Liver (tissue), 3 donors: Measurements from ENCODE around the gene FBP1.
"Not testable (repeated sequence)": the region's sequence is repeated elsewhere in the genome, so short reads cannot be mapped to it uniquely, and the experiment has no call there.

Experiments
- EGR1 ChIP-seq, 2 donors: IDR thresholded peaks; 2 replicates each; pipeline ENCODE4 v1.6.1; 2016 to 2018; ENCODE audit warnings: antibody characterized with exemption in 2 of 2, low read depth in 2 of 2
- RXRA ChIP-seq, 2 donors: IDR thresholded peaks; 2 replicates each; pipeline ENCODE4 v1.6.1; 2017 to 2018; ENCODE audit warnings: antibody characterized with exemption in 2 of 2, mild to moderate bottlenecking in 1 of 2
- TAF1 ChIP-seq: conservative IDR thresholded peaks from 2 replicates; pipeline ENCODE4 v1.6.1; 2016; ENCODE audit warnings: antibody characterized with exemption, mild to moderate bottlenecking
- YY1 ChIP-seq: IDR thresholded peaks from 2 replicates; pipeline ENCODE4 v1.6.1; 2016; ENCODE audit warnings: antibody characterized with exemption, mild to moderate bottlenecking
- TF ChIP-seq, protein P1 (sequence below): fragments of 150-350 bp; IDR thresholded peaks from 2 replicates; pipeline ENCODE4 v1.5.1; 2017; ENCODE audit warnings: improper control_type of control experiment, low read depth, low read length; ENCODE audit not compliant: missing input control
- TF ChIP-seq, protein P2 (sequence below): IDR thresholded peaks from 2 replicates; pipeline ENCODE4 v1.6.1; 2016; ENCODE audit warnings: antibody characterized with exemption, mild to moderate bottlenecking
- donor health status: healthy.
- donor health status: healthy.

DNA sequence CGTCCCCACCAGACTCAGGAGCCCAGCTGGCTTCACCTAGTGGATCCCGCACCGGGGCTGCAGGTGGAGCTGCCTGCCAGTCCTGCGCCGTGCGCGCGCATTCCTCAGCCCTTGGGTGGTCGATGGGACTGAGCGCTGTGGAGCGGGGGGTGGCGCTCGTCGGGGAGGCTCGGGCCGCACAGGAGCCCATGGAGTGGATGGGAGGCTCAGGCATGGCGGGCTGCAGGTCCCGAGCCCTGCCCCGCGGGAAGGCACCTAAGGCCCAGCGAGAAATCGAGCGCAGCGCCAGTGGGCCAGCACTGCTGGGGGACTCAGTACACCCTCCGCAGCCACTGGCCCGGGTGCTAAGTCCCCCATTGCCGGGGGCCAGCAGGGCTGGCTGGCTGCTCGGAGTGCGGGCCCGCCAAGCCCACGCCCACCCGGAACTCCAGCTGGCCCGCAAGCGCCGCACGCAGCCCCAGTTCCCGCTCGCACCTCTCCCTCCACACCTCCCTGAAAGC lies 48.2 kb downstream of the FBP1 start:
- TF ChIP-seq, protein P1, sequence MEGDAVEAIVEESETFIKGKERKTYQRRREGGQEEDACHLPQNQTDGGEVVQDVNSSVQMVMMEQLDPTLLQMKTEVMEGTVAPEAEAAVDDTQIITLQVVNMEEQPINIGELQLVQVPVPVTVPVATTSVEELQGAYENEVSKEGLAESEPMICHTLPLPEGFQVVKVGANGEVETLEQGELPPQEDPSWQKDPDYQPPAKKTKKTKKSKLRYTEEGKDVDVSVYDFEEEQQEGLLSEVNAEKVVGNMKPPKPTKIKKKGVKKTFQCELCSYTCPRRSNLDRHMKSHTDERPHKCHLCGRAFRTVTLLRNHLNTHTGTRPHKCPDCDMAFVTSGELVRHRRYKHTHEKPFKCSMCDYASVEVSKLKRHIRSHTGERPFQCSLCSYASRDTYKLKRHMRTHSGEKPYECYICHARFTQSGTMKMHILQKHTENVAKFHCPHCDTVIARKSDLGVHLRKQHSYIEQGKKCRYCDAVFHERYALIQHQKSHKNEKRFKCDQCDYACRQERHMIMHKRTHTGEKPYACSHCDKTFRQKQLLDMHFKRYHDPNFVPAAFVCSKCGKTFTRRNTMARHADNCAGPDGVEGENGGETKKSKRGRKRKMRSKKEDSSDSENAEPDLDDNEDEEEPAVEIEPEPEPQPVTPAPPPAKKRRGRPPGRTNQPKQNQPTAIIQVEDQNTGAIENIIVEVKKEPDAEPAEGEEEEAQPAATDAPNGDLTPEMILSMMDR, result not testable (repeated sequence)
- TF ChIP-seq, protein P2, sequence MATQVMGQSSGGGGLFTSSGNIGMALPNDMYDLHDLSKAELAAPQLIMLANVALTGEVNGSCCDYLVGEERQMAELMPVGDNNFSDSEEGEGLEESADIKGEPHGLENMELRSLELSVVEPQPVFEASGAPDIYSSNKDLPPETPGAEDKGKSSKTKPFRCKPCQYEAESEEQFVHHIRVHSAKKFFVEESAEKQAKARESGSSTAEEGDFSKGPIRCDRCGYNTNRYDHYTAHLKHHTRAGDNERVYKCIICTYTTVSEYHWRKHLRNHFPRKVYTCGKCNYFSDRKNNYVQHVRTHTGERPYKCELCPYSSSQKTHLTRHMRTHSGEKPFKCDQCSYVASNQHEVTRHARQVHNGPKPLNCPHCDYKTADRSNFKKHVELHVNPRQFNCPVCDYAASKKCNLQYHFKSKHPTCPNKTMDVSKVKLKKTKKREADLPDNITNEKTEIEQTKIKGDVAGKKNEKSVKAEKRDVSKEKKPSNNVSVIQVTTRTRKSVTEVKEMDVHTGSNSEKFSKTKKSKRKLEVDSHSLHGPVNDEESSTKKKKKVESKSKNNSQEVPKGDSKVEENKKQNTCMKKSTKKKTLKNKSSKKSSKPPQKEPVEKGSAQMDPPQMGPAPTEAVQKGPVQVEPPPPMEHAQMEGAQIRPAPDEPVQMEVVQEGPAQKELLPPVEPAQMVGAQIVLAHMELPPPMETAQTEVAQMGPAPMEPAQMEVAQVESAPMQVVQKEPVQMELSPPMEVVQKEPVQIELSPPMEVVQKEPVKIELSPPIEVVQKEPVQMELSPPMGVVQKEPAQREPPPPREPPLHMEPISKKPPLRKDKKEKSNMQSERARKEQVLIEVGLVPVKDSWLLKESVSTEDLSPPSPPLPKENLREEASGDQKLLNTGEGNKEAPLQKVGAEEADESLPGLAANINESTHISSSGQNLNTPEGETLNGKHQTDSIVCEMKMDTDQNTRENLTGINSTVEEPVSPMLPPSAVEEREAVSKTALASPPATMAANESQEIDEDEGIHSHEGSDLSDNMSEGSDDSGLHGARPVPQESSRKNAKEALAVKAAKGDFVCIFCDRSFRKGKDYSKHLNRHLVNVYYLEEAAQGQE, result not testable (repeated sequence)
- TF ChIP-seq EGR1 (IDR thresholded peaks at IDR 0.05; ENCODE audit: low read depth in 2 of 2); YY1; TAF1; RXRA (IDR thresholded peaks at IDR 0.05): not testable (repeated sequence)
